WERI-Rb-1 (cell line): ENCODE results near the gene SLC6A4.

ENCODE experiments used
- DNase-seq: peaks from one replicate; pipeline ENCODE4 v3.0.0-alpha.2; 2020
- H3K27ac ChIP-seq: fragments of 250-450 bp; sonication (Bioruptor Pico); 2 replicates; pipeline ENCODE4 v1.5.1; 2020; ENCODE audit warnings: mild to moderate bottlenecking, moderate library complexity
- H3K27me3 ChIP-seq: fragments of 250-450 bp; sonication (Bioruptor Pico); 2 replicates; pipeline ENCODE4 v1.5.1; 2021; ENCODE audit warnings: mild to moderate bottlenecking, low read depth, moderate library complexity; ENCODE audit not compliant: insufficient read depth, severe bottlenecking
- H3K36me3 ChIP-seq: fragments of 250-450 bp; sonication (Bioruptor Pico); 2 replicates; pipeline ENCODE4 v1.5.1; 2020; ENCODE audit warnings: mild to moderate bottlenecking, moderate library complexity
- H3K4me3 ChIP-seq: 2 replicates; pipeline ENCODE4 v1.5.1; 2011; ENCODE audit warnings: low read depth, mild to moderate bottlenecking, control low read depth, low read length
- H3K9me3 ChIP-seq: fragments of 250-450 bp; sonication (Bioruptor Pico); 2 replicates; pipeline ENCODE4 v1.5.1; 2021; ENCODE audit warnings: mild to moderate bottlenecking, moderate library complexity; ENCODE audit not compliant: severe bottlenecking
- CTCF ChIP-seq: IDR thresholded peaks from 2 replicates; pipeline ENCODE4 v1.5.1; 2011; ENCODE audit warnings: low read depth, mild to moderate bottlenecking, control low read depth, inconsistent platforms, low read length

SLC6A4 gene

GRCh38 chr17:30254150-30254549 is 18.7 kb upstream of the SLC6A4 start:
- no peak for TF ChIP-seq CTCF
- no peaks in the 10 kb centered on the region for H3K27me3 ChIP-seq
- no peak overlapping the region for H3K27ac ChIP-seq
- no peak overlapping the region for H3K4me3 ChIP-seq
- no peak for DNase-seq
- H3K36me3 ChIP-seq: peaks cover 35% of the 10 kb centered on the region
- no peaks in the 10 kb centered on the region for H3K9me3 ChIP-seq

GRCh38 chr17:30253312-30253711 is 17.8 kb upstream of the SLC6A4 start:
- no peak for TF ChIP-seq CTCF
- DNase-seq: peak; percentile 50
- no peak overlapping the region for H3K4me3 ChIP-seq
- no peaks in the 10 kb centered on the region for H3K9me3 ChIP-seq
- H3K27ac ChIP-seq: peak overlapping the region; percentile 34; the same call in 1 of the 2 replicates
- H3K27me3 ChIP-seq: no peaks in the 10 kb centered on the region
- peaks cover 43% of the 10 kb centered on the region for H3K36me3 ChIP-seq

GRCh38 chr17:30251931-30252330 is 16.4 kb upstream of the SLC6A4 start:
- H3K27me3 ChIP-seq: no peaks in the 10 kb centered on the region
- H3K9me3 ChIP-seq: no peaks in the 10 kb centered on the region
- peaks cover 44% of the 10 kb centered on the region for H3K36me3 ChIP-seq
- TF ChIP-seq CTCF: no peak
- H3K27ac ChIP-seq: no peak overlapping the region
- no peak for DNase-seq
- no peak overlapping the region for H3K4me3 ChIP-seq

- no peak overlapping the region for H3K27ac ChIP-seq
- no peak for DNase-seq
- H3K9me3 ChIP-seq: no peaks in the 10 kb centered on the region
- no peak overlapping the region for H3K4me3 ChIP-seq
- H3K27me3 ChIP-seq: no peaks in the 10 kb centered on the region
- H3K36me3 ChIP-seq: peaks cover 38% of the 10 kb centered on the region
- TF ChIP-seq CTCF: no peak
These were observed 14.0 kb upstream of the SLC6A4 start for GRCh38 chr17:30249460-30249859.

GRCh38 chr17:30248786-30249185 is 13.3 kb upstream of the SLC6A4 start:
- DNase-seq: no peak
- Histone ChIP-seq H3K36me3 (peaks cover 38% of the 10 kb centered on the region), H3K27ac (no peak overlapping the region)

More at GRCh38 chr17:30248786-30249185, 13.3 kb upstream of the SLC6A4 start:
- no peak for TF ChIP-seq CTCF
- H3K4me3 ChIP-seq: no peak overlapping the region
- H3K27me3 ChIP-seq: no peaks in the 10 kb centered on the region
- no peaks in the 10 kb centered on the region for H3K9me3 ChIP-seq
